Astrocyte (in vitro differentiated cells and primary cell): Measurements from ENCODE around the gene IER5. TPM values are rescaled to one million over a fixed set of nuclear protein-coding genes. Genes with fewer than 3 reads are reported as not detected.

Experiments used
- DNase-seq: peaks from one replicate; pipeline ENCODE4 v3.0.0-alpha.2; 2010; ENCODE audit warnings: low read depth
- FAIRE-seq: peaks from 2 replicates; lab custom pipeline; 2011; peaks lifted over from hg19 to GRCh38; lab: Jason Lieb, UNC
- H2AFZ ChIP-seq: 2 replicates; pipeline ENCODE4 v1.6.0; 2012; ENCODE audit warnings: low read depth, low read length, inconsistent platforms
- H3K27ac ChIP-seq: 2 replicates; pipeline ENCODE4 v1.5.1; 2011; ENCODE audit warnings: low read depth, low read length, inconsistent platforms
- H3K27me3 ChIP-seq: 2 replicates; pipeline ENCODE4 v1.6.0; 2011; ENCODE audit warnings: low read length, inconsistent platforms; ENCODE audit not compliant: insufficient read depth
- H3K36me3 ChIP-seq: 2 replicates; pipeline ENCODE4 v1.5.1; 2011; ENCODE audit warnings: low read length, inconsistent platforms; ENCODE audit not compliant: insufficient read depth
- H3K4me1 ChIP-seq: 2 replicates; pipeline ENCODE4 v1.5.1; 2011; ENCODE audit warnings: low read length, inconsistent platforms; ENCODE audit not compliant: insufficient read depth
- H3K4me2 ChIP-seq: 2 replicates; pipeline ENCODE4 v1.6.0; 2012; ENCODE audit warnings: low read length, inconsistent platforms
- H3K4me3 ChIP-seq: 2 replicates; pipeline ENCODE4 v1.5.1; 2011; ENCODE audit warnings: low read depth, mild to moderate bottlenecking, low read length, inconsistent platforms; ENCODE audit not compliant: insufficient read depth
- H3K79me2 ChIP-seq: 2 replicates; pipeline ENCODE4 v1.6.0; 2012; ENCODE audit warnings: mild to moderate bottlenecking, low read length, inconsistent platforms; ENCODE audit not compliant: insufficient read depth
- H3K9ac ChIP-seq: 2 replicates; pipeline ENCODE4 v1.6.0; 2012; ENCODE audit warnings: mild to moderate bottlenecking, low read length, inconsistent platforms
- H3K9me3 ChIP-seq: 2 replicates; pipeline ENCODE4 v1.5.1; 2012; ENCODE audit warnings: low read depth, mild to moderate bottlenecking, low read length, inconsistent platforms; ENCODE audit not compliant: insufficient read depth
- H4K20me1 ChIP-seq: 2 replicates; pipeline ENCODE4 v1.6.0; 2012; ENCODE audit warnings: low read length, inconsistent platforms; ENCODE audit not compliant: insufficient read depth
- H3K27ac Mint-ChIP-seq: one replicate; pipeline ENCODE4 v1.8.0; 2021; ENCODE audit warnings: mild to moderate bottlenecking, mixed read lengths; ENCODE audit not compliant: unreplicated experiment
- H3K27me3 Mint-ChIP-seq: one replicate; pipeline ENCODE4 v1.8.0; 2021; ENCODE audit warnings: low read depth, mixed read lengths; ENCODE audit not compliant: unreplicated experiment
- H3K36me3 Mint-ChIP-seq: one replicate; pipeline ENCODE4 v1.8.0; 2021; ENCODE audit warnings: low read depth, mixed read lengths; ENCODE audit not compliant: unreplicated experiment
- H3K4me1 Mint-ChIP-seq: one replicate; pipeline ENCODE4 v1.8.0; 2021; ENCODE audit warnings: low read depth, mixed read lengths; ENCODE audit not compliant: unreplicated experiment
- H3K4me3 Mint-ChIP-seq: one replicate; pipeline ENCODE4 v1.8.0; 2021; ENCODE audit warnings: mild to moderate bottlenecking, moderate library complexity, mixed read lengths; ENCODE audit not compliant: unreplicated experiment
- H3K9me3 Mint-ChIP-seq: one replicate; pipeline ENCODE4 v1.8.0; 2021; ENCODE audit warnings: mild to moderate bottlenecking, mixed read lengths; ENCODE audit not compliant: unreplicated experiment
- CTCF ChIP-seq: IDR thresholded peaks from 2 replicates; pipeline ENCODE4 v1.5.1; 2011; ENCODE audit warnings: low read depth, mild to moderate bottlenecking, inconsistent platforms, low read length, moderate library complexity; ENCODE audit not compliant: insufficient read depth
- EZH2 ChIP-seq: IDR thresholded peaks from 2 replicates; pipeline ENCODE4 v1.6.1; 2012; ENCODE audit warnings: mild to moderate bottlenecking, low read length, inconsistent platforms; ENCODE audit not compliant: insufficient read depth
- total RNA-seq: library from RNA; stranded (reverse); gene quantifications from 2 replicates; pipeline ENCODE4 v1.2.1, GENCODE V29; 2021

IER5 gene
- total RNA-seq, 1 donor from 2014 or later = 28.3 TPM

- Histone ChIP-seq H3K79me2 (no peaks in the 10 kb centered on the region), H4K20me1 (no peaks in the 10 kb centered on the region), H3K27ac (no peak overlapping the region), H3K4me1 (peaks cover 29% of the 10 kb centered on the region), H3K9me3 (no peaks in the 10 kb centered on the region), H3K36me3 (no peaks in the 10 kb centered on the region), H3K9ac (no peak overlapping the region), H3K27me3 (no peaks in the 10 kb centered on the region), H3K4me3 (no peak overlapping the region), H2AFZ (no peak overlapping the region), H3K4me2 (no peak overlapping the region)
- DNase-seq (no peak), FAIRE-seq (no peak)
- H3K9me3 Mint-ChIP-seq = no peaks in the 10 kb centered on the region
- H3K27me3 Mint-ChIP-seq = peaks cover 8% of the 10 kb centered on the region
- TF ChIP-seq EZH2 (no peak), CTCF (no peak)
- H3K27ac Mint-ChIP-seq = no peak overlapping the region
- H3K4me3 Mint-ChIP-seq = no peak overlapping the region
- no peaks in the 10 kb centered on the region for H3K36me3 Mint-ChIP-seq
- peaks cover 33% of the 10 kb centered on the region for H3K4me1 Mint-ChIP-seq
Measured at GRCh38 chr1:181110013-181110412, 21.5 kb downstream of the IER5 start.

- Histone ChIP-seq H2AFZ (no peak overlapping the region), H3K27ac (no peak overlapping the region), H4K20me1 (no peaks in the 10 kb centered on the region), H3K79me2 (no peaks in the 10 kb centered on the region), H3K4me2 (peak overlapping the region; percentile 33), H3K27me3 (no peaks in the 10 kb centered on the region), H3K9ac (peak overlapping the region; percentile 34), H3K36me3 (no peaks in the 10 kb centered on the region), H3K9me3 (no peaks in the 10 kb centered on the region), H3K4me1 (peaks cover 25% of the 10 kb centered on the region), H3K4me3 (no peak overlapping the region)
- Mint-ChIP-seq H3K36me3 (no peaks in the 10 kb centered on the region), H3K9me3 (no peaks in the 10 kb centered on the region), H3K27me3 (peaks cover 8% of the 10 kb centered on the region), H3K27ac (peak overlapping the region; percentile 91), H3K4me3 (peak overlapping the region; percentile 29), H3K4me1 (peaks cover 28% of the 10 kb centered on the region)
- peak; percentile 52 for DNase-seq
- TF ChIP-seq EZH2 = no peak
- TF ChIP-seq CTCF = no peak
- FAIRE-seq = no peak
Measured at GRCh38 chr1:181111559-181111958, 23.1 kb downstream of the IER5 start.

- H3K27ac ChIP-seq = peak overlapping the region; percentile 69
- H3K4me2 ChIP-seq = peak overlapping the region; percentile 59
- H3K9me3 Mint-ChIP-seq = no peaks in the 10 kb centered on the region
Measured at GRCh38 chr1:181112071-181112929, 23.8 kb downstream of the IER5 start.

More at GRCh38 chr1:181112071-181112929, 23.8 kb downstream of the IER5 start:
- peak; percentile 99 for DNase-seq
- FAIRE-seq = peak; percentile 41
- Mint-ChIP-seq H3K27ac (peak overlapping the region; percentile 91), H3K4me3 (peak overlapping the region; percentile 29), H3K4me1 (peaks cover 33% of the 10 kb centered on the region), H3K27me3 (peaks cover 8% of the 10 kb centered on the region), H3K36me3 (no peaks in the 10 kb centered on the region)
- Histone ChIP-seq H3K4me1 (peaks cover 25% of the 10 kb centered on the region), H2AFZ (no peak overlapping the region), H3K79me2 (no peaks in the 10 kb centered on the region), H3K9ac (peak overlapping the region; percentile 34), H3K36me3 (no peaks in the 10 kb centered on the region), H4K20me1 (no peaks in the 10 kb centered on the region), H3K9me3 (no peaks in the 10 kb centered on the region), H3K4me3 (no peak overlapping the region), H3K27me3 (no peaks in the 10 kb centered on the region)
- no peak for TF ChIP-seq EZH2
- TF ChIP-seq CTCF = no peak
